A549 (cell line): Measurements from ENCODE around the gene LPCAT1. TPM values are rescaled to one million over a fixed set of nuclear protein-coding genes. Genes with fewer than 3 reads are reported as not detected.

Source experiments
- ATAC-seq, 2 experiments: fragments of 200-7000 bp in 1 of 2; fragments of >200 bp in 1 of 2; cut with Nextera tagmentation in 1 of 2; cut with Tn5 transposase in 1 of 2; 3 replicates each; pipeline versions ENCODE4 v1.8.0 to v1.9.1; 2018 to 2020; ENCODE audit warnings: mild to moderate bottlenecking in 1 of 2, moderate library complexity in 1 of 2
- CTCF ChIA-PET: fragments of 300-600 bp; sonication (Branson Sonifier 250); formaldehyde crosslinking; extraction: SDS; loops from one replicate; lab custom pipeline; 2021; ENCODE audit warnings: antibody characterized with exemption, inconsistent platforms; lab: Yijun Ruan, JAX
- POLR2A ChIA-PET: fragments of 350-600 bp; formaldehyde crosslinking; extraction: SDS; loops from one replicate; lab custom pipeline; 2021; ENCODE audit warnings: antibody characterized with exemption, inconsistent platforms; lab: Yijun Ruan, JAX
- DNase-seq, 2 experiments: peaks; one replicate each; pipeline versions ENCODE4 v3.0.0 to v3.0.0-alpha.2; 2011 to 2016; ENCODE audit warnings: low read depth in 1 of 2, low spot score in 1 of 2
- FAIRE-seq: peaks from 2 replicates; lab custom pipeline; 2011; peaks lifted over from hg19 to GRCh38; lab: Jason Lieb, UNC
- H3K27ac ChIP-seq, 2 experiments: fragments of >200 bp; sonication (Bioruptor Twin); formaldehyde crosslinking; 3 replicates each; pipeline ENCODE4 v1.5.1; 2016 to 2017
- H3K4me1 ChIP-seq: fragments of >200 bp; sonication (Bioruptor Twin); formaldehyde crosslinking; 3 replicates; pipeline ENCODE4 v1.6.1; 2016
- H3K4me2 ChIP-seq: fragments of >200 bp; sonication (Bioruptor Twin); formaldehyde crosslinking; 3 replicates; pipeline ENCODE4 v1.6.1; 2016
- H3K4me3 ChIP-seq: fragments of >200 bp; sonication (Bioruptor Twin); formaldehyde crosslinking; 3 replicates; pipeline ENCODE4 v1.5.1; 2016
- H3K9me3 ChIP-seq: fragments of >200 bp; sonication (Bioruptor Twin); formaldehyde crosslinking; 3 replicates; pipeline ENCODE4 v1.6.1; 2016
- ATOH8 ChIP-seq: fragments of 250-450 bp; sonication (Bioruptor Pico); IDR thresholded peaks from 2 replicates; pipeline ENCODE4 v1.5.0; 2020; ENCODE audit warnings: low read depth, mild to moderate bottlenecking, moderate library complexity
- CBX2 ChIP-seq: fragments of 200-600 bp; sonication (generic); IDR thresholded peaks from 2 replicates; pipeline ENCODE4 v1.6.1; 2016; ENCODE audit warnings: low read depth, mild to moderate bottlenecking, borderline replicate concordance
- CBX8 ChIP-seq: fragments of 200-600 bp; sonication (generic); IDR thresholded peaks from 2 replicates; pipeline ENCODE4 v1.6.1; 2016
- CHD2 ChIP-seq: fragments of 150-350 bp; IDR thresholded peaks from 2 replicates; pipeline ENCODE4 v1.6.1; 2014; ENCODE audit warnings: low read length; ENCODE audit not compliant: partially characterized antibody
- ELK1 ChIP-seq: fragments of 150-350 bp; IDR thresholded peaks from 2 replicates; pipeline ENCODE4 v1.6.1; 2014; ENCODE audit warnings: low read depth, mild to moderate bottlenecking, low read length
- EP300 ChIP-seq, 2 experiments: fragments of >200 bp; sonication (Bioruptor Twin); formaldehyde crosslinking; IDR thresholded peaks; 2 replicates in 1 of 2; 3 replicates in 1 of 2; pipeline ENCODE4 v1.6.1; 2016 to 2017
- HDAC2 ChIP-seq: fragments of 200-600 bp; sonication (generic); IDR thresholded peaks from 2 replicates; pipeline ENCODE4 v1.6.1; 2016
- HMGXB4 ChIP-seq: fragments of 250-450 bp; sonication (Bioruptor Pico); IDR thresholded peaks from 2 replicates; pipeline ENCODE4 v1.5.0; 2021; ENCODE audit warnings: mild to moderate bottlenecking, moderate library complexity, borderline replicate concordance
- HOXA7 ChIP-seq: fragments of 250-450 bp; sonication (Bioruptor Pico); IDR thresholded peaks from 2 replicates; pipeline ENCODE4 v1.5.0; 2020; ENCODE audit warnings: mild to moderate bottlenecking, moderate library complexity
- HOXB13 ChIP-seq: fragments of 250-450 bp; sonication (Bioruptor Pico); IDR thresholded peaks from 2 replicates; pipeline ENCODE4 v1.5.0; 2020; ENCODE audit warnings: low read depth, mild to moderate bottlenecking, moderate library complexity
- JUNB ChIP-seq: fragments of >200 bp; sonication (Bioruptor Twin); formaldehyde crosslinking; IDR thresholded peaks from 2 replicates; pipeline ENCODE4 v1.6.1; 2016
- MAFK ChIP-seq: fragments of 450-650 bp; IDR thresholded peaks from 2 replicates; pipeline ENCODE4 v1.6.1; 2014; ENCODE audit not compliant: partially characterized antibody
- MAZ ChIP-seq: fragments of 150-350 bp; IDR thresholded peaks from 2 replicates; pipeline ENCODE4 v1.6.1; 2014; ENCODE audit warnings: antibody characterized with exemption, low read depth, low read length, borderline replicate concordance
- NFE2L2 ChIP-seq: fragments of 150-350 bp; conservative IDR thresholded peaks from 2 replicates; pipeline ENCODE4 v1.6.1; 2014; ENCODE audit warnings: low read length
- PBX3 ChIP-seq: IDR thresholded peaks from 2 replicates; pipeline ENCODE4 v1.6.1; 2012
- PHF8 ChIP-seq: fragments of 200-600 bp; sonication (generic); IDR thresholded peaks from 2 replicates; pipeline ENCODE4 v1.6.1; 2016; ENCODE audit warnings: low read depth, mild to moderate bottlenecking, antibody characterized with exemption, moderate library complexity, borderline replicate concordance
- POLR2AphosphoS2 ChIP-seq: conservative IDR thresholded peaks from 2 replicates; pipeline ENCODE4 v1.6.1; 2012; ENCODE audit warnings: low read length, improper control_type of control experiment, inconsistent platforms
- TFCP2L1 ChIP-seq: fragments of 250-450 bp; sonication (Bioruptor Pico); IDR thresholded peaks from 2 replicates; pipeline ENCODE4 v1.5.0; 2021; ENCODE audit warnings: mild to moderate bottlenecking
- USF2 ChIP-seq: fragments of 450-650 bp; IDR thresholded peaks from 2 replicates; pipeline ENCODE4 v1.6.1; 2014; ENCODE audit warnings: antibody characterized with exemption
- ZFP36 ChIP-seq: fragments of 450-650 bp; IDR thresholded peaks from 2 replicates; pipeline ENCODE4 v1.6.1; 2014; ENCODE audit warnings: borderline replicate concordance; ENCODE audit not compliant: partially characterized antibody
- WGBS: methylation state at CpG from one replicate; pipeline ENCODE4 v1.1.6; 2017; ENCODE audit errors: missing lambda C conversion rate; 5-methylcytosine and 5-hydroxymethylcytosine counted together
- polyA plus RNA-seq, 4 experiments: library from polyadenylated mRNA; depleted of rRNA in 3 of 4; stranded (reverse); fragments of >200 nt; fragmentation: RNase III in 1 of 4; extraction: RNeasy Plus Mini Kit Qiagen cat#74134 plus additional on column Dnase treatment in 1 of 4; gene quantifications; 2 replicates in 3 of 4; 3 replicates in 1 of 4; pipeline ENCODE4 v1.2.3, GENCODE V29; 2011 to 2017

The LPCAT1 gene
- polyA plus RNA-seq, 2 of the 4 experiments (the other 2 are of a cell fraction) = 22.9 to 74.9 TPM

GRCh38 chr5:1420211-1421195 is 103.3 kb downstream of the LPCAT1 start (continued):
- TF ChIP-seq HMGXB4 (CRISPR knock-in tag) (no peak), PHF8 (no peak), TFCP2L1 (CRISPR knock-in tag) (no peak), MAFK (no peak)

- Histone ChIP-seq H3K4me1 (no peaks in the 10 kb centered on the region), H3K9me3 (no peaks in the 10 kb centered on the region), H3K4me2 (no peak overlapping the region), H3K4me3 (no peak overlapping the region), H3K27ac (no peak overlapping the region)
- FAIRE-seq (no peak), ATAC-seq (no peak), DNase-seq (no peak)
- ChIA-PET CTCF (interaction anchor here (0.8 to 2.1 kb wide), 3 partner anchors 10 to 62 kb away, joined by 3 to 10 read pairs (median 3); no protein-coding TSS in a partner anchor), POLR2A (no interaction called here)
- TF ChIP-seq HOXA7 (CRISPR knock-in tag) (no peak), JUNB (no peak), HDAC2 (no peak), ATOH8 (CRISPR knock-in tag) (no peak), TFCP2L1 (CRISPR knock-in tag) (no peak), HOXB13 (CRISPR knock-in tag) (no peak), POLR2AphosphoS2 (no peak), EP300 (IDR thresholded peaks at IDR 0.05) (no peak), ZFP36 (no peak), CHD2 (no peak), USF2 (no peak), MAZ (no peak), PBX3 (no peak), CBX8 (no peak), NFE2L2 (no peak), CBX2 (no peak), ELK1 (no peak)
- WGBS = 15% methylated on average over 11 of the region's 11 CpGs
These were observed 104.1 kb downstream of the LPCAT1 start for GRCh38 chr5:1419476-1420210.
